HCT116 (cell line): ENCODE results near the gene RIPOR1. TPM values are rescaled to one million over a fixed set of nuclear protein-coding genes. Genes with fewer than 3 reads are reported as not detected.

ENCODE experiments used
- ATAC-seq: fragments of 200-7000 bp; cut with Tn5 transposase; 2 replicates; pipeline ENCODE4 v1.9.1; 2020; ENCODE audit warnings: mild to moderate bottlenecking, moderate library complexity
- BruUV-seq: library from RNA; stranded (reverse); fragments of 400-500 nt; replicated peaks from 2 replicates; lab custom pipeline; 2021; lab: Mats Ljungman, UMichigan
- CTCF ChIA-PET: fragments of 300-600 bp; sonication (Branson Sonifier 250); formaldehyde crosslinking; loops from one replicate; lab custom pipeline; 2021; ENCODE audit warnings: antibody characterized with exemption; lab: Charles Lee
- POLR2A ChIA-PET: fragments of 300-600, 350-600 bp; sonication (Branson Sonifier 250); formaldehyde crosslinking; loops from one replicate; lab custom pipeline; 2021; ENCODE audit warnings: antibody characterized with exemption; lab: Charles Lee
- RAD21 ChIA-PET, 2 experiments: fragments of 300-600 bp; sonication (Branson Sonifier 250); formaldehyde crosslinking; loops; one replicate each; lab custom pipeline; 2023; ENCODE audit warnings: low total read pairs in 2 of 2; ENCODE audit not compliant: uncharacterized antibody in 2 of 2, unreplicated experiment in 2 of 2, low non-redundant PET in 1 of 2; lab: Charles Lee
- DNase-seq: peaks from one replicate; pipeline ENCODE4 v3.0.0-alpha.2; 2010; ENCODE audit warnings: low read depth, low spot score
- H2AFZ ChIP-seq: fragments of 200-600 bp; shearing (Covaris generic), sonication (generic); 2 replicates; pipeline ENCODE4 v1.6.1; 2017; ENCODE audit warnings: low read depth, mixed run types, mixed read lengths, antibody characterized with exemption, low read length; ENCODE audit not compliant: poor library complexity, severe bottlenecking
- H3K27ac ChIP-seq: 2 replicates; pipeline ENCODE4 v1.5.1; 2012; ENCODE audit warnings: low read depth, low read length
- H3K27me3 ChIP-seq: fragments of 200-600 bp; sonication (generic); 2 replicates; pipeline ENCODE4 v1.6.1; 2016; ENCODE audit warnings: mixed run types, low read length, mixed read lengths; ENCODE audit not compliant: insufficient read depth
- H3K36me3 ChIP-seq, 2 experiments: fragments of 200-500 bp in 1 of 2; fragments of 200-600 bp in 1 of 2; sonication (Bioruptor generic) in 1 of 2; sonication (generic) in 1 of 2; 2 replicates each; pipeline versions ENCODE4 v1.5.1 to v1.6.1; 2014 to 2016; ENCODE audit warnings: low read length in 2 of 2, inconsistent platforms in 1 of 2, mixed read lengths in 1 of 2, mixed run types in 1 of 2; ENCODE audit not compliant: insufficient read depth in 2 of 2, control insufficient read depth in 1 of 2
- H3K4me1 ChIP-seq, 2 experiments: fragments of 200-600 bp in 1 of 2; sonication (generic) in 1 of 2; 2 replicates each; pipeline versions ENCODE4 v1.5.1 to v1.6.1; 2012 to 2017; ENCODE audit warnings: low read length in 2 of 2, inconsistent platforms in 1 of 2, mild to moderate bottlenecking in 1 of 2, mixed read lengths in 1 of 2, mixed run types in 1 of 2, moderate library complexity in 1 of 2; ENCODE audit not compliant: insufficient read depth in 2 of 2, control insufficient read depth in 1 of 2
- H3K4me2 ChIP-seq: fragments of 200-600 bp; sonication (generic); 2 replicates; pipeline ENCODE4 v1.6.1; 2017; ENCODE audit warnings: mixed run types, low read length, mixed read lengths
- H3K4me3 ChIP-seq, 2 experiments: fragments of 200-600 bp in 1 of 2; sonication (generic) in 1 of 2; replicated peaks in 1 of 2; 2 replicates each; pipeline ENCODE4 v1.5.1; 2011 to 2016; ENCODE audit warnings: low read length in 2 of 2, control low read depth in 1 of 2, low read depth in 1 of 2, mild to moderate bottlenecking in 1 of 2, mixed read lengths in 1 of 2, mixed run types in 1 of 2
- H3K79me2 ChIP-seq: fragments of 200-600 bp; sonication (generic); 2 replicates; pipeline ENCODE4 v1.6.1; 2017; ENCODE audit warnings: mild to moderate bottlenecking, mixed run types, low read length, moderate library complexity, mixed read lengths; ENCODE audit not compliant: insufficient read depth
- H3K9ac ChIP-seq: fragments of 200-600 bp; sonication (generic); 2 replicates; pipeline ENCODE4 v1.6.1; 2016; ENCODE audit warnings: low read length, mixed read lengths
- H3K9me2 ChIP-seq: fragments of 200-600 bp; sonication (generic), shearing (Covaris generic); 2 replicates; pipeline ENCODE4 v1.6.1; 2017; ENCODE audit warnings: mixed run types, mild to moderate bottlenecking, moderate library complexity; ENCODE audit not compliant: insufficient read depth
- H3K9me3 ChIP-seq, 2 experiments: fragments of 200-500 bp in 1 of 2; fragments of 200-600 bp in 1 of 2; sonication (Bioruptor generic) in 1 of 2; sonication (generic) in 1 of 2; 2 replicates each; pipeline ENCODE4 v1.6.1; 2014 to 2017; ENCODE audit warnings: low read length in 2 of 2, mixed read lengths in 2 of 2, inconsistent platforms in 1 of 2, low read depth in 1 of 2, mild to moderate bottlenecking in 1 of 2, mixed run types in 1 of 2, moderate library complexity in 1 of 2; ENCODE audit not compliant: control insufficient read depth in 1 of 2, insufficient read depth in 1 of 2
- H4K20me1 ChIP-seq: fragments of 200-600 bp; sonication (generic), shearing (Covaris generic); 2 replicates; pipeline ENCODE4 v1.6.1; 2017; ENCODE audit warnings: mixed run types, mild to moderate bottlenecking, moderate library complexity; ENCODE audit not compliant: insufficient read depth
- ATF3 ChIP-seq: IDR thresholded peaks from 2 replicates; pipeline ENCODE4 v1.6.1; 2012
- FOSL1 ChIP-seq: IDR thresholded peaks from 2 replicates; pipeline ENCODE4 v1.6.1; 2012; ENCODE audit warnings: low read depth
- JUND ChIP-seq: IDR thresholded peaks from 2 replicates; pipeline ENCODE4 v1.6.1; 2012
- REST ChIP-seq: IDR thresholded peaks from 2 replicates; pipeline ENCODE4 v1.6.1; 2012; ENCODE audit warnings: low read depth
- SIN3A ChIP-seq: IDR thresholded peaks from 2 replicates; pipeline ENCODE4 v1.6.1; 2012; ENCODE audit warnings: low read depth
- YY1 ChIP-seq: IDR thresholded peaks from 2 replicates; pipeline ENCODE4 v1.6.1; 2011; ENCODE audit warnings: low read length, low read depth, moderate library complexity, mild to moderate bottlenecking; ENCODE audit not compliant: insufficient replicate concordance; ENCODE audit errors: extremely low read depth
- ZBTB33 ChIP-seq: IDR thresholded peaks from 2 replicates; pipeline ENCODE4 v1.6.1; 2011; ENCODE audit warnings: mild to moderate bottlenecking, low read length, moderate library complexity; ENCODE audit not compliant: insufficient replicate concordance; ENCODE audit errors: extremely low read depth
- intact Hi-C: fragments of 100-400 bp; cut with micrococcal nuclease; formaldehyde crosslinking; loops from 2 replicates; pipeline ENCODE4 v1.10.0; 2022
- total RNA-seq: library from RNA; stranded (reverse); gene quantifications from one replicate; pipeline ENCODE4 v1.2.1, GENCODE V29; 2021; ENCODE audit not compliant: unreplicated experiment

Gene RIPOR1
- total RNA-seq, 1 experiment from 2014 or later: 60.0 TPM

- Histone ChIP-seq H3K79me2 (peaks cover 5% of the 10 kb centered on the region; the same call in 1 of the 2 replicates), H3K36me3 (peaks cover 7 to 23% of the 10 kb centered on the region in 2 experiments), H3K9ac (no peak overlapping the region)
- BruUV-seq: no TSS peak
- RAD21 ChIA-PET: no interaction called here
- ATAC-seq: no peak
- TF ChIP-seq FOSL1 (no peak), SIN3A (no peak), JUND (no peak), REST (no peak), ATF3 (no peak), ZBTB33 (no peak), YY1 (no peak)
- TF ChIP-seq, all 23 proteins: peak for 0
- no peak overlapping the region for H3K4me3 ChIP-seq
- no peaks in the 10 kb centered on the region for H3K9me3 ChIP-seq
- POLR2A ChIA-PET: no interaction called here
- no peak overlapping the region for H2AFZ ChIP-seq
- H3K27me3 ChIP-seq: no peaks in the 10 kb centered on the region
- no peaks in the 10 kb centered on the region for H3K9me2 ChIP-seq
- H4K20me1 ChIP-seq: no peaks in the 10 kb centered on the region
- no peak overlapping the region for H3K27ac ChIP-seq
- intact Hi-C loops: no loop called here
- CTCF ChIA-PET: no interaction called here
- H3K4me2 ChIP-seq: no peak overlapping the region
- H3K4me1 ChIP-seq: peaks cover 0 to 12% of the 10 kb centered on the region in 2 experiments; a peak in 1 of 4 replicates
- DNase-seq: no peak
Measured at GRCh38 chr16:67540756-67541155, 12.1 kb downstream of the RIPOR1 start.
